Thyroid gland (tissue), 4 donors: ENCODE results near the gene UNC13C.

Source experiments
- CTCF ChIP-seq, 6 experiments: fragments of 200-600 bp in 3 of 6; fragments of 450-650 bp in 3 of 6; sonication (generic) in 3 of 6; IDR thresholded peaks; one replicate each; pipeline ENCODE4 v1.5.1; 2016 to 2019; ENCODE audit warnings: antibody characterized with exemption in 6 of 6, mild to moderate bottlenecking in 2 of 6, inconsistent platforms in 1 of 6, moderate library complexity in 1 of 6
- POLR2A ChIP-seq, 2 donors: fragments of 450-650 bp; IDR thresholded peaks; one replicate each; pipeline ENCODE4 v1.6.1; 2017; ENCODE audit warnings: antibody characterized with exemption in 2 of 2, mild to moderate bottlenecking in 2 of 2, moderate library complexity in 1 of 2

DNA sequence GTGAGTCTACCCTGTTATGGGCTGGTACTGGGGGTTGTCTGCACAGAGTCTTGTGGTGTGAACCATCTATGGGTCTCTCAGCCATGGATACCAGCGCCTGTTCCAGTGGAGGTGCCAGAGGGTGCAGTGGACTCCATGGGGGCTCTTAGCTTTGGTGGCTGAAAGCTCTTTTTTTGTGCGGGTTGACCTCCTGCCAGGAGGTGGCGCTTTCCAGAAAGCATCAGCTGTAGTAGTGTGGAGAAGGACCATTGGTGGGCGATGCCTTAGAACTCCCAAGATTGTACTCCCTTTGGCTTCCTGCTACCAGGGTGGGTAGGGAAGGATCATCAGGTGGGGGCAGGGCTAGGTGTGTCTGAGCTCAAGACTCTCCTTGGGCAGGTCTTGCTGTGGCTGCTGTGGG lies 615.9 kb downstream of the UNC13C start:
- no peak for TF ChIP-seq CTCF (IDR thresholded peaks at IDR 0.05)
- no peak for TF ChIP-seq POLR2A (IDR thresholded peaks at IDR 0.05)
